ENCODE data around the gene KDM2A.
"Not testable (repeated sequence)": the region's sequence is repeated elsewhere in the genome, so short reads cannot be mapped to it uniquely, and the experiment has no call there.

KDM2A gene

GRCh38 chr11:67117672-67118180 is 1.3 kb upstream of the KDM2A start:
- DNase-seq (ENCODE audit: low read depth in 2 of 2), result peak in 1 of 2 donors; percentile 22

GRCh38 chr11:67118181-67118766 is 789 bp upstream of the KDM2A start:
- peak in 1 of 2 donors; percentile 34 for DNase-seq (ENCODE audit: low read depth in 2 of 2)

GRCh38 chr11:67119585-67120391 is 725 bp downstream of the KDM2A start:
- DNase-seq (ENCODE audit: low read depth in 2 of 2), result no peak

GRCh38 chr11:67120456-67120855 is 1.4 kb downstream of the KDM2A start:
- DNase-seq (ENCODE audit: low read depth in 2 of 2), result no peak

- no peak for DNase-seq (ENCODE audit: low read depth in 2 of 2)
Observed at GRCh38 chr11:67120881-67121710, 2.0 kb downstream of the KDM2A start.

- DNase-seq (ENCODE audit: low read depth in 2 of 2), result not testable (repeated sequence)
Observed at GRCh38 chr11:67123801-67124200, 4.7 kb downstream of the KDM2A start.

GRCh38 chr11:67126243-67126642 is 7.2 kb downstream of the KDM2A start:
- not testable (repeated sequence) for DNase-seq (ENCODE audit: low read depth in 2 of 2)

GRCh38 chr11:67126986-67127385 is 7.9 kb downstream of the KDM2A start:
- no peak for DNase-seq (ENCODE audit: low read depth in 2 of 2)

- DNase-seq (ENCODE audit: low read depth in 2 of 2), result not testable (repeated sequence)
Observed at GRCh38 chr11:67130861-67131260, 11.8 kb downstream of the KDM2A start.

GRCh38 chr11:67136156-67136555 is 17.1 kb downstream of the KDM2A start:
- DNase-seq (ENCODE audit: low read depth in 2 of 2), result no peak

- DNase-seq (ENCODE audit: low read depth in 2 of 2), result no peak
Observed at GRCh38 chr11:67138922-67139321, 19.9 kb downstream of the KDM2A start.

- no peak for DNase-seq (ENCODE audit: low read depth in 2 of 2)
Observed at GRCh38 chr11:67146516-67147226, 27.6 kb downstream of the KDM2A start.

- no peak for DNase-seq (ENCODE audit: low read depth in 2 of 2)
Observed at GRCh38 chr11:67153971-67154370, 34.9 kb downstream of the KDM2A start.

GRCh38 chr11:67154726-67155125 is 35.7 kb downstream of the KDM2A start:
- DNase-seq (ENCODE audit: low read depth in 2 of 2), result no peak

- no peak for DNase-seq (ENCODE audit: low read depth in 2 of 2)
Observed at GRCh38 chr11:67157691-67158090, 38.6 kb downstream of the KDM2A start.

GRCh38 chr11:67158221-67158620 is 39.2 kb downstream of the KDM2A start:
- no peak for DNase-seq (ENCODE audit: low read depth in 2 of 2)

GRCh38 chr11:67160045-67160444 is 41.0 kb downstream of the KDM2A start:
- no peak for DNase-seq (ENCODE audit: low read depth in 2 of 2)

- DNase-seq (ENCODE audit: low read depth in 2 of 2), result no peak
Observed at GRCh38 chr11:67160872-67161783, 42.1 kb downstream of the KDM2A start.

GRCh38 chr11:67163006-67163405 is 43.9 kb downstream of the KDM2A start:
- DNase-seq (ENCODE audit: low read depth in 2 of 2), result no peak

GRCh38 chr11:67165623-67166022 is 46.6 kb downstream of the KDM2A start:
- no peak for DNase-seq (ENCODE audit: low read depth in 2 of 2)

- DNase-seq (ENCODE audit: low read depth in 2 of 2), result no peak
Observed at GRCh38 chr11:67167091-67167490, 48.0 kb downstream of the KDM2A start.

Measured in stimulated activated CD8-positive, alpha-beta memory T cell treated with anti-CD3 and anti-CD28 coated beads, Interleukin-15, amount 100 ng/mL, for 48 hours (primary cell).